ENCODE measurements around the gene GDF15.
A peak's percentile ranks its signal among the peaks of the same experiment; 100 is the strongest.

GRCh38 chr19:18364826-18365528 is 21.0 kb upstream of the GDF15 start:
- TF ChIP-seq CTCF (IDR thresholded peaks at IDR 0.05) (no peak), POLR2A (IDR thresholded peaks at IDR 0.05) (peak; percentile 24)
